ENCODE results near the gene DCAF10.
"Not testable (repeated sequence)": the region's sequence is repeated elsewhere in the genome, so short reads cannot be mapped to it uniquely, and the experiment has no call there.

Gene DCAF10

GRCh38 chr9:37800631-37801286 is at the start of gene DCAF10:
DCAF10 (plus strand) TSS chr9:37800797; CDS start chr9:37800867, 70 bp downstream.
- peak; percentile 88 for DNase-seq

GRCh38 chr9:37751186-37751585 is 49.4 kb upstream of the DCAF10 start:
- DNase-seq = no peak

GRCh38 chr9:37751704-37752103 is 48.9 kb upstream of the DCAF10 start:
- not testable (repeated sequence) for DNase-seq

- not testable (repeated sequence) for DNase-seq
These were observed 48.5 kb upstream of the DCAF10 start for GRCh38 chr9:37752112-37752511.

- DNase-seq = no peak
These were observed 47.7 kb upstream of the DCAF10 start for GRCh38 chr9:37752642-37753488.

GRCh38 chr9:37753489-37754190 is 47.0 kb upstream of the DCAF10 start, which contains the start of gene TRMT10B:
TRMT10B (plus strand) TSS chr9:37753805; CDS start chr9:37761932, 8,127 bp downstream.
- DNase-seq = peak; percentile 84

- DNase-seq = no peak
These were observed 41.9 kb upstream of the DCAF10 start for GRCh38 chr9:37758747-37759146.

- DNase-seq = no peak
These were observed 40.0 kb upstream of the DCAF10 start for GRCh38 chr9:37760416-37761161.

- DNase-seq = no peak
These were observed 39.1 kb upstream of the DCAF10 start for GRCh38 chr9:37761511-37761910.

- DNase-seq = not testable (repeated sequence)
These were observed 35.3 kb upstream of the DCAF10 start for GRCh38 chr9:37765263-37765662.

- DNase-seq = no peak
These were observed 31.3 kb upstream of the DCAF10 start for GRCh38 chr9:37769306-37769705.

GRCh38 chr9:37769995-37770394 is 30.6 kb upstream of the DCAF10 start:
- DNase-seq = no peak

- DNase-seq = no peak
These were observed 25.2 kb upstream of the DCAF10 start for GRCh38 chr9:37775216-37775919.

- DNase-seq = no peak
These were observed 24.3 kb upstream of the DCAF10 start for GRCh38 chr9:37776328-37776727.

GRCh38 chr9:37778534-37778933 is 22.1 kb upstream of the DCAF10 start:
- DNase-seq = no peak

GRCh38 chr9:37784291-37784615 is 16.3 kb upstream of the DCAF10 start:
- no peak for DNase-seq

- DNase-seq = peak; percentile 95
These were observed 15.7 kb upstream of the DCAF10 start, which contains the start of gene EXOSC3 for GRCh38 chr9:37784616-37785483. EXOSC3 (minus strand) TSS chr9:37785064; CDS start chr9:37785044, 20 bp downstream.

GRCh38 chr9:37787059-37787458 is 13.5 kb upstream of the DCAF10 start:
- DNase-seq = no peak

- DNase-seq = no peak
These were observed 12.3 kb upstream of the DCAF10 start for GRCh38 chr9:37788332-37788731.

GRCh38 chr9:37790096-37790495 is 10.5 kb upstream of the DCAF10 start:
- no peak for DNase-seq

- no peak for DNase-seq
These were observed 8.5 kb upstream of the DCAF10 start for GRCh38 chr9:37792122-37792521.

Data from NCI-H146 (cell line).